ENCODE results near the gene EXT2. TPM values are rescaled to one million over a fixed set of nuclear protein-coding genes. Genes with fewer than 3 reads are reported as not detected.

Gene EXT2
- total and polyA plus RNA-seq, 2 of the 13 experiments (the other 11 are each of a cell fraction or from before 2014, with no cell fraction given) = 61.5 to 68.7 TPM

DNA sequence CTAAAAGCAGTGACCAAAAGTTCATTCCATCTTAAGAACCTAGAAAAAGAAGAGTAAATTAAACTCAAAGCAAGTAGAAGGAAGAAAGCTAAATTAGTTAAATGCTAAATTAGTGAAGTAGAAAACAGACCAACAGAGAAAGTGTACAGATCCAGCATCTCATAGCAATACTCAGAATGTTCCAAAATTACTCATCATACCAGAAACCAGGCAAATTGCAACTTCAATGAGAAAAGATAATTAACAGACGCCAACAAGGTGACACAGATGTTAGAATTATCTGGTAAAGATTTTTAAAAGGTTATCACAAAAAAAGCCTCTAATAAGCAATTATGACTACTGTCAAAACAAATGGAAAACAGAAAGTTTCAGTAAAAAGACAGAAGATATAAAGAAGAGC lies 117.7 kb downstream of the EXT2 start (continued):
- TF ChIP-seq ZNF280B (CRISPR knock-in tag; IDR thresholded peaks at IDR 0.05; ENCODE audit: borderline replicate concordance) = no peak
- TF ChIP-seq, protein P1, sequence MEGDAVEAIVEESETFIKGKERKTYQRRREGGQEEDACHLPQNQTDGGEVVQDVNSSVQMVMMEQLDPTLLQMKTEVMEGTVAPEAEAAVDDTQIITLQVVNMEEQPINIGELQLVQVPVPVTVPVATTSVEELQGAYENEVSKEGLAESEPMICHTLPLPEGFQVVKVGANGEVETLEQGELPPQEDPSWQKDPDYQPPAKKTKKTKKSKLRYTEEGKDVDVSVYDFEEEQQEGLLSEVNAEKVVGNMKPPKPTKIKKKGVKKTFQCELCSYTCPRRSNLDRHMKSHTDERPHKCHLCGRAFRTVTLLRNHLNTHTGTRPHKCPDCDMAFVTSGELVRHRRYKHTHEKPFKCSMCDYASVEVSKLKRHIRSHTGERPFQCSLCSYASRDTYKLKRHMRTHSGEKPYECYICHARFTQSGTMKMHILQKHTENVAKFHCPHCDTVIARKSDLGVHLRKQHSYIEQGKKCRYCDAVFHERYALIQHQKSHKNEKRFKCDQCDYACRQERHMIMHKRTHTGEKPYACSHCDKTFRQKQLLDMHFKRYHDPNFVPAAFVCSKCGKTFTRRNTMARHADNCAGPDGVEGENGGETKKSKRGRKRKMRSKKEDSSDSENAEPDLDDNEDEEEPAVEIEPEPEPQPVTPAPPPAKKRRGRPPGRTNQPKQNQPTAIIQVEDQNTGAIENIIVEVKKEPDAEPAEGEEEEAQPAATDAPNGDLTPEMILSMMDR (CRISPR knock-in tag; IDR thresholded peaks at IDR 0.05) = no peak
- no peak for TF ChIP-seq SRSF9 (IDR thresholded peaks at IDR 0.05; ENCODE audit: borderline replicate concordance, insufficient read depth, low read depth, low read length, poor library complexity, severe bottlenecking)
- no peak for TF ChIP-seq CCDC6 (CRISPR knock-in tag; IDR thresholded peaks at IDR 0.05)
- no peak for TF ChIP-seq HOXA9 (CRISPR knock-in tag; IDR thresholded peaks at IDR 0.05; ENCODE audit: borderline replicate concordance)

GRCh38 chr11:44217432-44217831 lies 122.0 kb downstream of the EXT2 start:
- Histone ChIP-seq H3K27me3 (ENCODE audit: control insufficient read depth in 1 of 2, insufficient read depth in 2 of 2, low read length in 2 of 2) (no peaks in the 10 kb centered on the region), H3K9me3 (ENCODE audit: low read length) (no peaks in the 10 kb centered on the region), H3K36me3 (replicated peaks in 1 of 2; ENCODE audit: control insufficient read depth in 1 of 2, insufficient read depth in 2 of 2, low read length in 2 of 2) (no peaks in the 10 kb centered on the region), H3K27ac (ENCODE audit: extremely low read length, insufficient read depth, low read length) (no peak overlapping the region), H4K20me1 (ENCODE audit: insufficient read depth, low read length) (no peaks in the 10 kb centered on the region), H3K4me3 (replicated peaks in 1 of 3; ENCODE audit: insufficient read depth in 1 of 3, low read depth in 2 of 3, low read length in 3 of 3) (no peak overlapping the region), H3K79me2 (ENCODE audit: insufficient read depth, low read length) (no peaks in the 10 kb centered on the region), H3K4me1 (ENCODE audit: insufficient read depth, low read length) (no peaks in the 10 kb centered on the region), H3K9ac (ENCODE audit: insufficient read depth, low read depth, low read length) (no peak overlapping the region), H3K4me2 (ENCODE audit: low read depth, low read length) (no peak overlapping the region), H2AFZ (ENCODE audit: low read length) (no peak overlapping the region)
- ChIA-PET CTCF (ENCODE audit: low intra/inter-chr PET ratio, low total read pairs) (no interaction called here), POLR2A (no interaction called here)
- WGBS (ENCODE audit: low lambda C conversion rate) = 93% methylated on average over 1 of the region's 1 CpG
- intact Hi-C loops (cut with micrococcal nuclease; ENCODE audit: unreplicated experiment) = no loop called here
- DNase-seq (ENCODE audit: low spot score) = no peak
- BruUV-seq (replicated peaks) = no TSS peak
- FAIRE-seq = no peak
- TF ChIP-seq AHR (CRISPR knock-in tag; IDR thresholded peaks at IDR 0.05) = no peak
- TF ChIP-seq HMGA1 (CRISPR knock-in tag; conservative IDR thresholded peaks at IDR 0.05) = no peak
- no peak for TF ChIP-seq MAFG (CRISPR knock-in tag; IDR thresholded peaks at IDR 0.05)
- no peak for TF ChIP-seq ZBTB43 (CRISPR knock-in tag; conservative IDR thresholded peaks at IDR 0.05)
- no peak for TF ChIP-seq ZBTB1 (CRISPR knock-in tag; IDR thresholded peaks at IDR 0.05; ENCODE audit: borderline replicate concordance)
- in situ Hi-C loops (cut with HindIII; ENCODE audit: extremely low pct_ligation_motif_present, low pct_unique_long_range_greater_than_20kb) = no loop called here
- no peak for ATAC-seq
